ENCODE data around the gene CT45A3. TPM values are rescaled to one million over a fixed set of nuclear protein-coding genes. Genes with fewer than 3 reads are reported as not detected.
"Not testable (repeated sequence)": the region's sequence is repeated elsewhere in the genome, so short reads cannot be mapped to it uniquely, and the experiment has no call there.

Gene CT45A3
- not detected in 2 replicates for total RNA-seq (2021)
- Bru-seq, nascent RNA = not detected
- not detected for BruChase-seq, experiment 1, labeled RNA remaining after a 2-hour chase
- not detected for BruChase-seq, experiment 2, labeled RNA remaining after a 6-hour chase
- long read RNA-seq = 0 reads

- H3F3A ChIP-seq (ENCODE audit: insufficient read depth, low read depth); POLR2A ChIA-PET (ENCODE audit: unreplicated experiment); H3K9me3 ChIP-seq (ENCODE audit: insufficient read depth, low read depth); H3K4me1 ChIP-seq (replicated peaks; ENCODE audit: insufficient read depth); H3K4me2 ChIP-seq; CTCF ChIA-PET; H2AFZ ChIP-seq; H3K27ac ChIP-seq; H3K79me2 ChIP-seq (ENCODE audit: low read depth); intact Hi-C loops (cut with micrococcal nuclease; ENCODE audit: unreplicated experiment); H3K4me3 ChIP-seq; H3K36me3 ChIP-seq (ENCODE audit: low read depth); DNase-seq; H3K9me2 ChIP-seq (ENCODE audit: insufficient read depth); H4K20me1 ChIP-seq (ENCODE audit: insufficient read depth); H3K27me3 ChIP-seq (ENCODE audit: insufficient read depth, low read depth); BruUV-seq (replicated peaks): not testable (repeated sequence)
Observed at GRCh38 chrX:135768091-135768490, at the start of gene CT45A3. Gene CT45A3 (minus strand): TSS chrX:135768191. CDS start chrX:135764444, 3,747 bp downstream.

- CTCF ChIA-PET; H3K36me3 ChIP-seq (ENCODE audit: low read depth); POLR2A ChIA-PET (ENCODE audit: unreplicated experiment); H3K79me2 ChIP-seq (ENCODE audit: low read depth); H3K4me3 ChIP-seq; H3K9me2 ChIP-seq (ENCODE audit: insufficient read depth); DNase-seq; H3K4me1 ChIP-seq (replicated peaks; ENCODE audit: insufficient read depth); H2AFZ ChIP-seq; intact Hi-C loops (cut with micrococcal nuclease; ENCODE audit: unreplicated experiment); H3K9me3 ChIP-seq (ENCODE audit: insufficient read depth, low read depth); H3K27me3 ChIP-seq (ENCODE audit: insufficient read depth, low read depth); H3K27ac ChIP-seq; H3K4me2 ChIP-seq; BruUV-seq (replicated peaks); H3F3A ChIP-seq (ENCODE audit: insufficient read depth, low read depth); H4K20me1 ChIP-seq (ENCODE audit: insufficient read depth): not testable (repeated sequence)
Observed at GRCh38 chrX:135802687-135803086, 34.7 kb upstream of the CT45A3 start, which contains the start of gene CT45A6. Gene CT45A6 (minus strand): TSS chrX:135802787. CDS start chrX:135798993, 3,794 bp downstream.

- POLR2A ChIA-PET (ENCODE audit: unreplicated experiment); intact Hi-C loops (cut with micrococcal nuclease; ENCODE audit: unreplicated experiment); H4K20me1 ChIP-seq (ENCODE audit: insufficient read depth): not testable (repeated sequence)
Observed at GRCh38 chrX:135785403-135785802, 17.4 kb upstream of the CT45A3 start, which contains the start of gene CT45A5. Gene CT45A5 (minus strand): TSS chrX:135785503. CDS start chrX:135781729, 3,774 bp downstream.

DNA sequence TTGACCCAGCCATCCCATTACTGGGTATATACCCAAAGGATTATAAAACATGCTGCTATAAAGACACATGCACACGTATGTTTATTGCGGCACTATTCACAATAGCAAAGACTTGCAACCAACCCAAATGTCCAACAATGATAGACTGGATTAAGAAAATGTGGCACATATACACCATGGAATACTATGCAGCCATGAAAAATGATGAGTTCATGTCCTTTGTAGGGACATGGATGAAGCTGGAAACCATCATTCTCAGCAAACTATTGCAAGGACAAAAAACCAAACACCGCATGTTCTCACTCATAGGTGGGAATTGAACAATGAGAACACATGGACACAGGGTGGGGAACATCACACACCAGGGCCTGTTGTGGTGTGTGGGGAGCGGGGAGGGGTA lies 23.3 kb downstream of the CT45A3 start:
- intact Hi-C loops (cut with micrococcal nuclease; ENCODE audit: unreplicated experiment); H3K79me2 ChIP-seq (ENCODE audit: low read depth); H3K4me2 ChIP-seq; H3K4me3 ChIP-seq; H3K9me3 ChIP-seq (ENCODE audit: insufficient read depth, low read depth); H3F3A ChIP-seq (ENCODE audit: insufficient read depth, low read depth); CTCF ChIA-PET; H3K27me3 ChIP-seq (ENCODE audit: insufficient read depth, low read depth); H3K9me2 ChIP-seq (ENCODE audit: insufficient read depth); H3K27ac ChIP-seq; BruUV-seq (replicated peaks); POLR2A ChIA-PET (ENCODE audit: unreplicated experiment); H2AFZ ChIP-seq; H3K36me3 ChIP-seq (ENCODE audit: low read depth); H3K4me1 ChIP-seq (replicated peaks; ENCODE audit: insufficient read depth); H4K20me1 ChIP-seq (ENCODE audit: insufficient read depth); DNase-seq: not testable (repeated sequence)

More at GRCh38 chrX:135785403-135785802, 17.4 kb upstream of the CT45A3 start, which contains the start of gene CT45A5:
- H3K4me3 ChIP-seq; H3K9me3 ChIP-seq (ENCODE audit: insufficient read depth, low read depth); H3K79me2 ChIP-seq (ENCODE audit: low read depth); H3K27me3 ChIP-seq (ENCODE audit: insufficient read depth, low read depth); H3K9me2 ChIP-seq (ENCODE audit: insufficient read depth); H3F3A ChIP-seq (ENCODE audit: insufficient read depth, low read depth); H3K27ac ChIP-seq; H3K4me2 ChIP-seq; H2AFZ ChIP-seq; BruUV-seq (replicated peaks); CTCF ChIA-PET; DNase-seq; H3K4me1 ChIP-seq (replicated peaks; ENCODE audit: insufficient read depth); H3K36me3 ChIP-seq (ENCODE audit: low read depth): not testable (repeated sequence)

DNA sequence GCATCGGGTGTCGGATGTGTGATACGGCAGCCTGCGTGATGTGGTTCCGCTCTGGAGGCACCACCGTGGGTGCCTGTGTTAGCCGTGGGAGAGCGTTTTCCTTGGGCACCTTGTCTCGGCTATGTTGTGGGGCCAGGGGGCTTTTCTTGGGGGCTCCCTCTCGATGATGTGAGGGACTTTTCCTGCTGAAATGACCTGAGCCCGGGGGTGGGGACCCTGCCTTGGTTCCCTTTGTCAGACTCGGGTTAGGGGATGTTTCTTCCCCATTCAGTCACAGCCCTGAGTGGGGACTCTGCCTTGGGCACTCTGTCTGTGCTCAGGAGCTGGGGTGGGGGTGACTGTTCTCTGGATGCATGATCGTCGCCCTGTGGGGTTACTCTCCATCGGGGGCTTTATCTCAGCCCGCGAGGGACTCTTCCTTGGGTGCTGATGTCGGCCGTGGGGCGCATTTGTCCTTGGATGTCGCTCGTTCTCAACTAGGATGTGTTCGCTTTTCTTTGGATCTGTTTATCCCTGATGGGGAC lies 26.7 kb downstream of the CT45A3 start:
- intact Hi-C loops (cut with micrococcal nuclease; ENCODE audit: unreplicated experiment) = no loop called here
- Histone ChIP-seq H2AFZ (no peak overlapping the region), H3K4me3 (no peak overlapping the region), H3F3A (ENCODE audit: insufficient read depth, low read depth) (no peaks in the 10 kb centered on the region), H3K79me2 (ENCODE audit: low read depth) (no peaks in the 10 kb centered on the region), H4K20me1 (ENCODE audit: insufficient read depth) (no peaks in the 10 kb centered on the region), H3K4me1 (replicated peaks; ENCODE audit: insufficient read depth) (no peaks in the 10 kb centered on the region), H3K27me3 (ENCODE audit: insufficient read depth, low read depth) (peaks cover 5% of the 10 kb centered on the region; the same call in 1 of the 2 replicates), H3K27ac (no peak overlapping the region), H3K36me3 (ENCODE audit: low read depth) (no peaks in the 10 kb centered on the region), H3K9me2 (ENCODE audit: insufficient read depth) (no peaks in the 10 kb centered on the region), H3K9me3 (ENCODE audit: insufficient read depth, low read depth) (no peaks in the 10 kb centered on the region), H3K4me2 (no peak overlapping the region)
- DNase-seq = no peak
- no peak for TF ChIP-seq EZH2 (IDR thresholded peaks at IDR 0.05; ENCODE audit: low read depth)
- TF ChIP-seq, protein P1, sequence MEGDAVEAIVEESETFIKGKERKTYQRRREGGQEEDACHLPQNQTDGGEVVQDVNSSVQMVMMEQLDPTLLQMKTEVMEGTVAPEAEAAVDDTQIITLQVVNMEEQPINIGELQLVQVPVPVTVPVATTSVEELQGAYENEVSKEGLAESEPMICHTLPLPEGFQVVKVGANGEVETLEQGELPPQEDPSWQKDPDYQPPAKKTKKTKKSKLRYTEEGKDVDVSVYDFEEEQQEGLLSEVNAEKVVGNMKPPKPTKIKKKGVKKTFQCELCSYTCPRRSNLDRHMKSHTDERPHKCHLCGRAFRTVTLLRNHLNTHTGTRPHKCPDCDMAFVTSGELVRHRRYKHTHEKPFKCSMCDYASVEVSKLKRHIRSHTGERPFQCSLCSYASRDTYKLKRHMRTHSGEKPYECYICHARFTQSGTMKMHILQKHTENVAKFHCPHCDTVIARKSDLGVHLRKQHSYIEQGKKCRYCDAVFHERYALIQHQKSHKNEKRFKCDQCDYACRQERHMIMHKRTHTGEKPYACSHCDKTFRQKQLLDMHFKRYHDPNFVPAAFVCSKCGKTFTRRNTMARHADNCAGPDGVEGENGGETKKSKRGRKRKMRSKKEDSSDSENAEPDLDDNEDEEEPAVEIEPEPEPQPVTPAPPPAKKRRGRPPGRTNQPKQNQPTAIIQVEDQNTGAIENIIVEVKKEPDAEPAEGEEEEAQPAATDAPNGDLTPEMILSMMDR (conservative IDR thresholded peaks at IDR 0.05) = no peak
- ChIA-PET CTCF (no interaction called here), POLR2A (ENCODE audit: unreplicated experiment) (no interaction called here)
- BruUV-seq (replicated peaks) = no TSS peak
